HepG2 (cell line): ENCODE data around the gene CLDN3. TPM values are rescaled to one million over a fixed set of nuclear protein-coding genes. Genes with fewer than 3 reads are reported as not detected.
A peak's percentile ranks its signal among the peaks of the same experiment; 100 is the strongest.

Source experiments
- HMG20A ChIP-seq: IDR thresholded peaks from 2 replicates; pipeline ENCODE4 v1.6.1; 2016; ENCODE audit warnings: borderline replicate concordance
- MAFK ChIP-seq, 2 experiments: IDR thresholded peaks in 1 of 2; conservative IDR thresholded peaks in 1 of 2; 2 replicates each; pipeline ENCODE4 v1.6.1; 2011; ENCODE audit warnings: improper control_type of control experiment in 2 of 2, low read length in 2 of 2
- RAD21 ChIP-seq: fragments of 450-650 bp; formaldehyde crosslinking; IDR thresholded peaks from 2 replicates; pipeline ENCODE4 v1.5.0; 2020; ENCODE audit warnings: mild to moderate bottlenecking
- SAP130 ChIP-seq: IDR thresholded peaks from 2 replicates; pipeline ENCODE4 v1.6.1; 2016; ENCODE audit warnings: low read depth
- SMAD3 ChIP-seq: sonication (generic); formaldehyde crosslinking; IDR thresholded peaks from 2 replicates; pipeline ENCODE4 v1.4.0; 2020; ENCODE audit warnings: missing genetic modification reagents
- TBP ChIP-seq: sonication (generic); formaldehyde crosslinking; IDR thresholded peaks from 2 replicates; pipeline ENCODE4 v1.5.0; 2020; ENCODE audit warnings: missing genetic modification reagents
- ZBTB7B ChIP-seq: sonication (generic); formaldehyde crosslinking; IDR thresholded peaks from 2 replicates; pipeline ENCODE4 v1.4.0; 2020; ENCODE audit warnings: missing genetic modification reagents
- ZNF605 ChIP-seq: sonication (generic); formaldehyde crosslinking; IDR thresholded peaks from 2 replicates; pipeline ENCODE4 v1.8.0; 2022; ENCODE audit warnings: mild to moderate bottlenecking, missing genetic modification reagents
- ZNF761 ChIP-seq: sonication (generic); formaldehyde crosslinking; conservative IDR thresholded peaks from 2 replicates; pipeline ENCODE4 v1.4.0; 2020; ENCODE audit warnings: mild to moderate bottlenecking, missing genetic modification reagents
- polyA plus RNA-seq, 8 experiments: library from polyadenylated mRNA; depleted of rRNA in 3 of 8; stranded (reverse) in 7 of 8; unstranded in 1 of 8; fragments of >200 nt; fragmentation: Illumina TruSeq in 4 of 8; extraction: Trizol in 4 of 8; gene quantifications; 2 replicates each; pipeline versions ENCODE4 v1.2.1 to v1.2.3, GENCODE V29; 2011 to 2016; ENCODE audit warnings: low read depth in 4 of 8, missing spikeins in 1 of 8, mixed read lengths in 1 of 8; ENCODE audit not compliant: insufficient read depth in 1 of 8
- total RNA-seq, 5 experiments: library from RNA; depleted of rRNA; stranded (reverse); fragments of >200 nt; fragmentation: Illumina TruSeq; extraction: Trizol; gene quantifications; 2 replicates each; pipeline ENCODE4 v1.2.3, GENCODE V29; 2016; ENCODE audit warnings: low read depth in 1 of 5
- TF ChIP-seq, protein P1 (sequence below): sonication (generic); formaldehyde crosslinking; IDR thresholded peaks from 2 replicates; pipeline ENCODE4 v1.4.0; 2020; ENCODE audit warnings: mild to moderate bottlenecking, missing genetic modification reagents, borderline replicate concordance
- TF ChIP-seq, protein P2 (sequence below): sonication (generic); formaldehyde crosslinking; IDR thresholded peaks from 2 replicates; pipeline ENCODE4 v1.4.0; 2020; ENCODE audit warnings: missing genetic modification reagents
- TF ChIP-seq, protein P3 (sequence below): sonication (generic); formaldehyde crosslinking; IDR thresholded peaks from 2 replicates; pipeline ENCODE4 v1.5.0; 2020; ENCODE audit warnings: mild to moderate bottlenecking, missing genetic modification reagents, borderline replicate concordance

Gene CLDN3
- total and polyA plus RNA-seq, 2 of the 13 experiments (the other 11 are each of a cell fraction or from before 2014, with no cell fraction given): 0.31 to 0.51 TPM

DNA sequence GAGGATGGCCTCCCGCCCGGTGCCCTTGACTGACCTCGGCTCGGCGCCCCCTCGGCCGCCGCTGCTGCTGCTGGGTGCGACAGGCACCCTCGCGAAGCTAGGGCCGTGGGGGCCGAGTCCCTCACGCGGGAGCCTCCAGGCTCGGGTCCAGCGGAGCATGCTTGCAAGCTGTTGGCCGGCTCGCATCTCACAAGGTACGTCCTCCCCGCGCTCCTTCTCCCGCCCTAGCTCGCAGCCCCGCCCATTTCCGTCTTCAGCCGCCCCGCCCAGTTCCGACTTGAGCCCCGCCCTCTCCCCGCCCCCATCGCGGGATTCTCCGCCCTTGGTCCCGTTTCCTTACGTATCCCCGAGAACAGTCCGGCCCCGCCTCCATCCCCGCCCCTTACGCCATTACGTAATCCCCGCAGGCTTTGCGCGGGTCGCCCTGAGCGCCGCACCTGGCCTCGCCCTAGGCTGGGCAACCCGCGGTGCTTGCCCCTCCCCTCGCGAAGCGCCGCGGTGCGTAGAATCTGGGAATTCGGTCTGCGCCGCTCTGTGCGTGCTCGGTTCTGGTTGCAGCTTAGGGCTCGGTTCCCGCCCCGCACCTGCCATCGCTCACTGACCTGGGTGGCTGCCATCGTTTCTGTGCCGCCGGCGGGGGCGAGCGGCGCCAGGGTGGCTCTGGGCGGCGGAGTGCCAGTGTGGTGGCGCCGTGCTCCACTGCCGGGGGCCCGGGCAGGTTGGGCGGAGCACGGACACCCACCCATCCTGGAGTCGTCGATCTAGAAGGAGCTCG lies 31.3 kb downstream of the CLDN3 start, which contains the start of gene ABHD11 (continued):
- TF ChIP-seq, protein P1, sequence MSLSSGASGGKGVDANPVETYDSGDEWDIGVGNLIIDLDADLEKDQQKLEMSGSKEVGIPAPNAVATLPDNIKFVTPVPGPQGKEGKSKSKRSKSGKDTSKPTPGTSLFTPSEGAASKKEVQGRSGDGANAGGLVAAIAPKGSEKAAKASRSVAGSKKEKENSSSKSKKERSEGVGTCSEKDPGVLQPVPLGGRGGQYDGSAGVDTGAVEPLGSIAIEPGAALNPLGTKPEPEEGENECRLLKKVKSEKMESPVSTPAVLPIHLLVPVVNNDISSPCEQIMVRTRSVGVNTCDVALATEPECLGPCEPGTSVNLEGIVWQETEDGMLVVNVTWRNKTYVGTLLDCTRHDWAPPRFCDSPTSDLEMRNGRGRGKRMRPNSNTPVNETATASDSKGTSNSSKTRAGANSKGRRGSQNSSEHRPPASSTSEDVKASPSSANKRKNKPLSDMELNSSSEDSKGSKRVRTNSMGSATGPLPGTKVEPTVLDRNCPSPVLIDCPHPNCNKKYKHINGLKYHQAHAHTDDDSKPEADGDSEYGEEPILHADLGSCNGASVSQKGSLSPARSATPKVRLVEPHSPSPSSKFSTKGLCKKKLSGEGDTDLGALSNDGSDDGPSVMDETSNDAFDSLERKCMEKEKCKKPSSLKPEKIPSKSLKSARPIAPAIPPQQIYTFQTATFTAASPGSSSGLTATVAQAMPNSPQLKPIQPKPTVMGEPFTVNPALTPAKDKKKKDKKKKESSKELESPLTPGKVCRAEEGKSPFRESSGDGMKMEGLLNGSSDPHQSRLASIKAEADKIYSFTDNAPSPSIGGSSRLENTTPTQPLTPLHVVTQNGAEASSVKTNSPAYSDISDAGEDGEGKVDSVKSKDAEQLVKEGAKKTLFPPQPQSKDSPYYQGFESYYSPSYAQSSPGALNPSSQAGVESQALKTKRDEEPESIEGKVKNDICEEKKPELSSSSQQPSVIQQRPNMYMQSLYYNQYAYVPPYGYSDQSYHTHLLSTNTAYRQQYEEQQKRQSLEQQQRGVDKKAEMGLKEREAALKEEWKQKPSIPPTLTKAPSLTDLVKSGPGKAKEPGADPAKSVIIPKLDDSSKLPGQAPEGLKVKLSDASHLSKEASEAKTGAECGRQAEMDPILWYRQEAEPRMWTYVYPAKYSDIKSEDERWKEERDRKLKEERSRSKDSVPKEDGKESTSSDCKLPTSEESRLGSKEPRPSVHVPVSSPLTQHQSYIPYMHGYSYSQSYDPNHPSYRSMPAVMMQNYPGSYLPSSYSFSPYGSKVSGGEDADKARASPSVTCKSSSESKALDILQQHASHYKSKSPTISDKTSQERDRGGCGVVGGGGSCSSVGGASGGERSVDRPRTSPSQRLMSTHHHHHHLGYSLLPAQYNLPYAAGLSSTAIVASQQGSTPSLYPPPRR: peak; percentile 43; the same call in 1 of the 2 replicates
- peak; percentile 81 for TF ChIP-seq ZNF605
- TF ChIP-seq ZBTB7B (CRISPR knock-in tag): peak; percentile 64
- peak; percentile 45; the same call in 1 of the 2 replicates for TF ChIP-seq TBP (CRISPR knock-in tag)
- TF ChIP-seq MAFK (conservative IDR thresholded peaks at IDR 0.05 in 1 of 2, IDR thresholded peaks at IDR 0.05 in 1 of 2; ENCODE audit: low read length in 2 of 2): no peak
- peak; percentile 79 for TF ChIP-seq SAP130 (CRISPR knock-in tag)
- TF ChIP-seq, protein P2, sequence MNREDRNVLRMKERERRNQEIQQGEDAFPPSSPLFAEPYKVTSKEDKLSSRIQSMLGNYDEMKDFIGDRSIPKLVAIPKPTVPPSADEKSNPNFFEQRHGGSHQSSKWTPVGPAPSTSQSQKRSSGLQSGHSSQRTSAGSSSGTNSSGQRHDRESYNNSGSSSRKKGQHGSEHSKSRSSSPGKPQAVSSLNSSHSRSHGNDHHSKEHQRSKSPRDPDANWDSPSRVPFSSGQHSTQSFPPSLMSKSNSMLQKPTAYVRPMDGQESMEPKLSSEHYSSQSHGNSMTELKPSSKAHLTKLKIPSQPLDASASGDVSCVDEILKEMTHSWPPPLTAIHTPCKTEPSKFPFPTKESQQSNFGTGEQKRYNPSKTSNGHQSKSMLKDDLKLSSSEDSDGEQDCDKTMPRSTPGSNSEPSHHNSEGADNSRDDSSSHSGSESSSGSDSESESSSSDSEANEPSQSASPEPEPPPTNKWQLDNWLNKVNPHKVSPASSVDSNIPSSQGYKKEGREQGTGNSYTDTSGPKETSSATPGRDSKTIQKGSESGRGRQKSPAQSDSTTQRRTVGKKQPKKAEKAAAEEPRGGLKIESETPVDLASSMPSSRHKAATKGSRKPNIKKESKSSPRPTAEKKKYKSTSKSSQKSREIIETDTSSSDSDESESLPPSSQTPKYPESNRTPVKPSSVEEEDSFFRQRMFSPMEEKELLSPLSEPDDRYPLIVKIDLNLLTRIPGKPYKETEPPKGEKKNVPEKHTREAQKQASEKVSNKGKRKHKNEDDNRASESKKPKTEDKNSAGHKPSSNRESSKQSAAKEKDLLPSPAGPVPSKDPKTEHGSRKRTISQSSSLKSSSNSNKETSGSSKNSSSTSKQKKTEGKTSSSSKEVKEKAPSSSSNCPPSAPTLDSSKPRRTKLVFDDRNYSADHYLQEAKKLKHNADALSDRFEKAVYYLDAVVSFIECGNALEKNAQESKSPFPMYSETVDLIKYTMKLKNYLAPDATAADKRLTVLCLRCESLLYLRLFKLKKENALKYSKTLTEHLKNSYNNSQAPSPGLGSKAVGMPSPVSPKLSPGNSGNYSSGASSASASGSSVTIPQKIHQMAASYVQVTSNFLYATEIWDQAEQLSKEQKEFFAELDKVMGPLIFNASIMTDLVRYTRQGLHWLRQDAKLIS (CRISPR knock-in tag): no peak
- TF ChIP-seq ZNF761 (CRISPR knock-in tag): peak; percentile 78; the same call in 1 of the 2 replicates
- TF ChIP-seq SMAD3 (CRISPR knock-in tag): peak; percentile 30; the same call in 1 of the 2 replicates
- TF ChIP-seq RAD21 (CRISPR knock-in tag): 0 out of 2 replicates have a peak, but pooled peaks have one; percentile 29
- TF ChIP-seq, protein P3, sequence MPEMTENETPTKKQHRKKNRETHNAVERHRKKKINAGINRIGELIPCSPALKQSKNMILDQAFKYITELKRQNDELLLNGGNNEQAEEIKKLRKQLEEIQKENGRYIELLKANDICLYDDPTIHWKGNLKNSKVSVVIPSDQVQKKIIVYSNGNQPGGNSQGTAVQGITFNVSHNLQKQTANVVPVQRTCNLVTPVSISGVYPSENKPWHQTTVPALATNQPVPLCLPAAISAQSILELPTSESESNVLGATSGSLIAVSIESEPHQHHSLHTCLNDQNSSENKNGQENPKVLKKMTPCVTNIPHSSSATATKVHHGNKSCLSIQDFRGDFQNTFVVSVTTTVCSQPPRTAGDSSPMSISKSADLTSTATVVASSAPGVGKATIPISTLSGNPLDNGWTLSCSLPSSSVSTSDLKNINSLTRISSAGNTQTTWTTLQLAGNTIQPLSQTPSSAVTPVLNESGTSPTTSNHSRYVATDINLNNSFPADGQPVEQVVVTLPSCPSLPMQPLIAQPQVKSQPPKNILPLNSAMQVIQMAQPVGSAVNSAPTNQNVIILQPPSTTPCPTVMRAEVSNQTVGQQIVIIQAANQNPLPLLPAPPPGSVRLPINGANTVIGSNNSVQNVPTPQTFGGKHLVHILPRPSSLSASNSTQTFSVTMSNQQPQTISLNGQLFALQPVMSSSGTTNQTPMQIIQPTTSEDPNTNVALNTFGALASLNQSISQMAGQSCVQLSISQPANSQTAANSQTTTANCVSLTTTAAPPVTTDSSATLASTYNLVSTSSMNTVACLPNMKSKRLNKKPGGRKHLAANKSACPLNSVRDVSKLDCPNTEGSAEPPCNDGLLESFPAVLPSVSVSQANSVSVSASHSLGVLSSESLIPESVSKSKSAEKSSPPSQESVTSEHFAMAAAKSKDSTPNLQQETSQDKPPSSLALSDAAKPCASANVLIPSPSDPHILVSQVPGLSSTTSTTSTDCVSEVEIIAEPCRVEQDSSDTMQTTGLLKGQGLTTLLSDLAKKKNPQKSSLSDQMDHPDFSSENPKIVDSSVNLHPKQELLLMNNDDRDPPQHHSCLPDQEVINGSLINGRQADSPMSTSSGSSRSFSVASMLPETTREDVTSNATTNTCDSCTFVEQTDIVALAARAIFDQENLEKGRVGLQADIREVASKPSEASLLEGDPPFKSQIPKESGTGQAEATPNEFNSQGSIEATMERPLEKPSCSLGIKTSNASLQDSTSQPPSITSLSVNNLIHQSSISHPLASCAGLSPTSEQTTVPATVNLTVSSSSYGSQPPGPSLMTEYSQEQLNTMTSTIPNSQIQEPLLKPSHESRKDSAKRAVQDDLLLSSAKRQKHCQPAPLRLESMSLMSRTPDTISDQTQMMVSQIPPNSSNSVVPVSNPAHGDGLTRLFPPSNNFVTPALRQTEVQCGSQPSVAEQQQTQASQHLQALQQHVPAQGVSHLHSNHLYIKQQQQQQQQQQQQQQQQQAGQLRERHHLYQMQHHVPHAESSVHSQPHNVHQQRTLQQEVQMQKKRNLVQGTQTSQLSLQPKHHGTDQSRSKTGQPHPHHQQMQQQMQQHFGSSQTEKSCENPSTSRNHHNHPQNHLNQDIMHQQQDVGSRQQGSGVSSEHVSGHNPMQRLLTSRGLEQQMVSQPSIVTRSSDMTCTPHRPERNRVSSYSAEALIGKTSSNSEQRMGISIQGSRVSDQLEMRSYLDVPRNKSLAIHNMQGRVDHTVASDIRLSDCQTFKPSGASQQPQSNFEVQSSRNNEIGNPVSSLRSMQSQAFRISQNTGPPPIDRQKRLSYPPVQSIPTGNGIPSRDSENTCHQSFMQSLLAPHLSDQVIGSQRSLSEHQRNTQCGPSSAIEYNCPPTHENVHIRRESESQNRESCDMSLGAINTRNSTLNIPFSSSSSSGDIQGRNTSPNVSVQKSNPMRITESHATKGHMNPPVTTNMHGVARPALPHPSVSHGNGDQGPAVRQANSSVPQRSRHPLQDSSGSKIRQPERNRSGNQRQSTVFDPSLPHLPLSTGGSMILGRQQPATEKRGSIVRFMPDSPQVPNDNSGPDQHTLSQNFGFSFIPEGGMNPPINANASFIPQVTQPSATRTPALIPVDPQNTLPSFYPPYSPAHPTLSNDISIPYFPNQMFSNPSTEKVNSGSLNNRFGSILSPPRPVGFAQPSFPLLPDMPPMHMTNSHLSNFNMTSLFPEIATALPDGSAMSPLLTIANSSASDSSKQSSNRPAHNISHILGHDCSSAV (CRISPR knock-in tag): no peak
- TF ChIP-seq HMG20A: peak; percentile 30; the same call in 1 of the 2 replicates
